HCT116 (cell line): ENCODE results near the gene IL25. TPM values are rescaled to one million over a fixed set of nuclear protein-coding genes. Genes with fewer than 3 reads are reported as not detected.

Source experiments
- ATAC-seq: fragments of 200-7000 bp; cut with Tn5 transposase; 2 replicates; pipeline ENCODE4 v1.9.1; 2020; ENCODE audit warnings: mild to moderate bottlenecking, moderate library complexity
- BruUV-seq: library from RNA; stranded (reverse); fragments of 400-500 nt; replicated peaks from 2 replicates; lab custom pipeline; 2021; lab: Mats Ljungman, UMichigan
- CTCF ChIA-PET: fragments of 300-600 bp; sonication (Branson Sonifier 250); formaldehyde crosslinking; loops from one replicate; lab custom pipeline; 2021; ENCODE audit warnings: antibody characterized with exemption; lab: Charles Lee
- POLR2A ChIA-PET: fragments of 300-600, 350-600 bp; sonication (Branson Sonifier 250); formaldehyde crosslinking; loops from one replicate; lab custom pipeline; 2021; ENCODE audit warnings: antibody characterized with exemption; lab: Charles Lee
- RAD21 ChIA-PET, 2 experiments: fragments of 300-600 bp; sonication (Branson Sonifier 250); formaldehyde crosslinking; loops; one replicate each; lab custom pipeline; 2023; ENCODE audit warnings: low total read pairs in 2 of 2; ENCODE audit not compliant: uncharacterized antibody in 2 of 2, unreplicated experiment in 2 of 2, low non-redundant PET in 1 of 2; lab: Charles Lee
- DNase-seq: peaks from one replicate; pipeline ENCODE4 v3.0.0-alpha.2; 2010; ENCODE audit warnings: low read depth, low spot score
- H2AFZ ChIP-seq: fragments of 200-600 bp; shearing (Covaris generic), sonication (generic); 2 replicates; pipeline ENCODE4 v1.6.1; 2017; ENCODE audit warnings: low read depth, mixed run types, mixed read lengths, antibody characterized with exemption, low read length; ENCODE audit not compliant: poor library complexity, severe bottlenecking
- H3K27ac ChIP-seq: 2 replicates; pipeline ENCODE4 v1.5.1; 2012; ENCODE audit warnings: low read depth, low read length
- H3K27me3 ChIP-seq: fragments of 200-600 bp; sonication (generic); 2 replicates; pipeline ENCODE4 v1.6.1; 2016; ENCODE audit warnings: mixed run types, low read length, mixed read lengths; ENCODE audit not compliant: insufficient read depth
- H3K36me3 ChIP-seq, 2 experiments: fragments of 200-500 bp in 1 of 2; fragments of 200-600 bp in 1 of 2; sonication (Bioruptor generic) in 1 of 2; sonication (generic) in 1 of 2; 2 replicates each; pipeline versions ENCODE4 v1.5.1 to v1.6.1; 2014 to 2016; ENCODE audit warnings: low read length in 2 of 2, inconsistent platforms in 1 of 2, mixed read lengths in 1 of 2, mixed run types in 1 of 2; ENCODE audit not compliant: insufficient read depth in 2 of 2, control insufficient read depth in 1 of 2
- H3K4me1 ChIP-seq, 2 experiments: fragments of 200-600 bp in 1 of 2; sonication (generic) in 1 of 2; 2 replicates each; pipeline versions ENCODE4 v1.5.1 to v1.6.1; 2012 to 2017; ENCODE audit warnings: low read length in 2 of 2, inconsistent platforms in 1 of 2, mild to moderate bottlenecking in 1 of 2, mixed read lengths in 1 of 2, mixed run types in 1 of 2, moderate library complexity in 1 of 2; ENCODE audit not compliant: insufficient read depth in 2 of 2, control insufficient read depth in 1 of 2
- H3K4me2 ChIP-seq: fragments of 200-600 bp; sonication (generic); 2 replicates; pipeline ENCODE4 v1.6.1; 2017; ENCODE audit warnings: mixed run types, low read length, mixed read lengths
- H3K4me3 ChIP-seq, 2 experiments: fragments of 200-600 bp in 1 of 2; sonication (generic) in 1 of 2; replicated peaks in 1 of 2; 2 replicates each; pipeline ENCODE4 v1.5.1; 2011 to 2016; ENCODE audit warnings: low read length in 2 of 2, control low read depth in 1 of 2, low read depth in 1 of 2, mild to moderate bottlenecking in 1 of 2, mixed read lengths in 1 of 2, mixed run types in 1 of 2
- H3K79me2 ChIP-seq: fragments of 200-600 bp; sonication (generic); 2 replicates; pipeline ENCODE4 v1.6.1; 2017; ENCODE audit warnings: mild to moderate bottlenecking, mixed run types, low read length, moderate library complexity, mixed read lengths; ENCODE audit not compliant: insufficient read depth
- H3K9ac ChIP-seq: fragments of 200-600 bp; sonication (generic); 2 replicates; pipeline ENCODE4 v1.6.1; 2016; ENCODE audit warnings: low read length, mixed read lengths
- H3K9me2 ChIP-seq: fragments of 200-600 bp; sonication (generic), shearing (Covaris generic); 2 replicates; pipeline ENCODE4 v1.6.1; 2017; ENCODE audit warnings: mixed run types, mild to moderate bottlenecking, moderate library complexity; ENCODE audit not compliant: insufficient read depth
- H3K9me3 ChIP-seq, 2 experiments: fragments of 200-500 bp in 1 of 2; fragments of 200-600 bp in 1 of 2; sonication (Bioruptor generic) in 1 of 2; sonication (generic) in 1 of 2; 2 replicates each; pipeline ENCODE4 v1.6.1; 2014 to 2017; ENCODE audit warnings: low read length in 2 of 2, mixed read lengths in 2 of 2, inconsistent platforms in 1 of 2, low read depth in 1 of 2, mild to moderate bottlenecking in 1 of 2, mixed run types in 1 of 2, moderate library complexity in 1 of 2; ENCODE audit not compliant: control insufficient read depth in 1 of 2, insufficient read depth in 1 of 2
- H4K20me1 ChIP-seq: fragments of 200-600 bp; sonication (generic), shearing (Covaris generic); 2 replicates; pipeline ENCODE4 v1.6.1; 2017; ENCODE audit warnings: mixed run types, mild to moderate bottlenecking, moderate library complexity; ENCODE audit not compliant: insufficient read depth
- CBX3 ChIP-seq: IDR thresholded peaks from 2 replicates; pipeline ENCODE4 v1.6.1; 2012; ENCODE audit warnings: low read depth
- CEBPB ChIP-seq: IDR thresholded peaks from 2 replicates; pipeline ENCODE4 v1.6.1; 2012; ENCODE audit warnings: low read depth
- EGR1 ChIP-seq: IDR thresholded peaks from 2 replicates; pipeline ENCODE4 v1.6.1; 2012; ENCODE audit warnings: low read depth
- ELF1 ChIP-seq: IDR thresholded peaks from 2 replicates; pipeline ENCODE4 v1.6.1; 2012; ENCODE audit warnings: low read depth, borderline replicate concordance
- EZH2 ChIP-seq: fragments of 200-600 bp; sonication (generic); IDR thresholded peaks from 2 replicates; pipeline ENCODE4 v1.6.1; 2017; ENCODE audit warnings: antibody characterized with exemption, mixed run types
- EZH2phosphoT487 ChIP-seq: fragments of 200-600 bp; IDR thresholded peaks from 2 replicates; pipeline ENCODE4 v1.6.1; 2018; ENCODE audit warnings: antibody characterized with exemption, borderline replicate concordance
- FOSL1 ChIP-seq: IDR thresholded peaks from 2 replicates; pipeline ENCODE4 v1.6.1; 2012; ENCODE audit warnings: low read depth
- POLR2A ChIP-seq: IDR thresholded peaks from 2 replicates; pipeline ENCODE4 v1.7.0; 2011; ENCODE audit warnings: borderline replicate concordance; ENCODE audit not compliant: insufficient read depth, insufficient read length; ENCODE audit errors: extremely low read depth
- POLR2AphosphoS5 ChIP-seq: IDR thresholded peaks from 2 replicates; pipeline ENCODE4 v1.6.1; 2011; ENCODE audit warnings: mild to moderate bottlenecking, low read depth, low read length, moderate library complexity
- RAD21 ChIP-seq: IDR thresholded peaks from 2 replicates; pipeline ENCODE4 v1.6.1; 2012; ENCODE audit warnings: low read depth, mild to moderate bottlenecking
- SP1 ChIP-seq: IDR thresholded peaks from 2 replicates; pipeline ENCODE4 v1.6.1; 2012; ENCODE audit warnings: low read depth
- SRF ChIP-seq: IDR thresholded peaks from 2 replicates; pipeline ENCODE4 v1.6.1; 2012; ENCODE audit warnings: low read depth
- YY1 ChIP-seq: IDR thresholded peaks from 2 replicates; pipeline ENCODE4 v1.6.1; 2011; ENCODE audit warnings: low read length, low read depth, moderate library complexity, mild to moderate bottlenecking; ENCODE audit not compliant: insufficient replicate concordance; ENCODE audit errors: extremely low read depth
- ZFX ChIP-seq: fragments of 450-650 bp; IDR thresholded peaks from 2 replicates; pipeline ENCODE4 v1.6.1; 2017
- ZNF274 ChIP-seq: fragments of 200-500 bp; sonication (Bioruptor generic); IDR thresholded peaks from 2 replicates; pipeline ENCODE4 v1.6.1; 2014; ENCODE audit warnings: mild to moderate bottlenecking, low read depth, low read length, inconsistent platforms
- intact Hi-C: fragments of 100-400 bp; cut with micrococcal nuclease; formaldehyde crosslinking; loops from 2 replicates; pipeline ENCODE4 v1.10.0; 2022
- total RNA-seq: library from RNA; stranded (reverse); gene quantifications from one replicate; pipeline ENCODE4 v1.2.1, GENCODE V29; 2021; ENCODE audit not compliant: unreplicated experiment
- TF ChIP-seq, protein P1 (sequence below): IDR thresholded peaks from 2 replicates; pipeline ENCODE4 v1.6.1; 2012
- TF ChIP-seq, protein P2 (sequence below): IDR thresholded peaks from 2 replicates; pipeline ENCODE4 v1.6.1; 2012
- TF ChIP-seq, protein P3 (sequence below), 3 experiments: fragments of 200-600 bp in 1 of 3; sonication (generic) in 1 of 3; IDR thresholded peaks in 2 of 3; conservative IDR thresholded peaks in 1 of 3; 2 replicates each; pipeline ENCODE4 v1.5.1; 2012 to 2017; ENCODE audit warnings: low read depth in 2 of 3, low read length in 2 of 3, antibody characterized with exemption in 1 of 3, borderline replicate concordance in 1 of 3, control low read depth in 1 of 3, mild to moderate bottlenecking in 1 of 3, mixed read lengths in 1 of 3, mixed run types in 1 of 3, moderate library complexity in 1 of 3; ENCODE audit not compliant: insufficient read depth in 1 of 3

IL25 gene
- total RNA-seq, 1 experiment from 2014 or later: not detected

DNA sequence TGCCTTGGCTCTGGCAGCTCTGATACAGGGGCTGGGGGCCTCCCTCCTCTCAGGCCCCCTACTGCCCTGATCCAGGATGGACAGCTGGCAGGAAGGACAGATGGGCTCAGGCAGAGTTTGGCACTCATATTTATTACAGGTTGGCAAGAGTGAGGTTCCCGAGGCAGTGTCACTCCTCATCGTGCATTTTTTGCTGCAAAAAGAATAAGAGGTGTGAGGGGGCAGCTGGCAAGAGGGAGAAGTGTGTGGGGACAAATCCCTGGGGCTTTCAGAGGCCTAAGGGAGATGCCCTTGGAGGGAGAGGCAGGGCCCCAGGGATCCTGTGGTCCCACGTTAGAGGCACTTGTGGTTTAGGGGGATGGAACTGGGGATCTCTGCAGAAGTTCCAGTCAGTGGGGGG, 9.3 kb downstream of the IL25 start (continued):
- TF ChIP-seq ELF1 (no peak), POLR2A (no peak), EGR1 (no peak), CEBPB (no peak), FOSL1 (no peak), EZH2 (no peak), POLR2AphosphoS5 (no peak), CBX3 (no peak), EZH2phosphoT487 (no peak)
- TF ChIP-seq, protein P1, sequence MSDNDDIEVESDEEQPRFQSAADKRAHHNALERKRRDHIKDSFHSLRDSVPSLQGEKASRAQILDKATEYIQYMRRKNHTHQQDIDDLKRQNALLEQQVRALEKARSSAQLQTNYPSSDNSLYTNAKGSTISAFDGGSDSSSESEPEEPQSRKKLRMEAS: no peak
- TF ChIP-seq, protein P2, sequence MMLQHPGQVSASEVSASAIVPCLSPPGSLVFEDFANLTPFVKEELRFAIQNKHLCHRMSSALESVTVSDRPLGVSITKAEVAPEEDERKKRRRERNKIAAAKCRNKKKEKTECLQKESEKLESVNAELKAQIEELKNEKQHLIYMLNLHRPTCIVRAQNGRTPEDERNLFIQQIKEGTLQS: no peak

- H3K9me2 ChIP-seq: no peaks in the 10 kb centered on the region
- no peak overlapping the region for H3K4me3 ChIP-seq
- RAD21 ChIA-PET: no interaction called here
- H3K27ac ChIP-seq: no peak overlapping the region
- intact Hi-C loops: loop anchor here (5.0 kb wide), 1 partner anchor 260 kb away; no protein-coding TSS in a partner anchor
- POLR2A ChIA-PET: no interaction called here
- ATAC-seq: no peak
- no peak overlapping the region for H3K4me2 ChIP-seq
- no TSS peak for BruUV-seq
- no peaks in the 10 kb centered on the region for H4K20me1 ChIP-seq
- H3K27me3 ChIP-seq: 0 out of 2 replicates have a peak, but pooled peaks cover 6% of the 10 kb centered on the region
- no peaks in the 10 kb centered on the region for H3K36me3 ChIP-seq
- CTCF ChIA-PET: interaction anchor here (1.0 kb wide), 1 partner anchor 262 kb away, joined by 3 read pairs; no protein-coding TSS in a partner anchor
- TF ChIP-seq ELF1: no peak
- no peak for TF ChIP-seq SRF
- no peak for TF ChIP-seq EZH2
- TF ChIP-seq ZFX: no peak
- no peak for TF ChIP-seq CBX3
- no peak for TF ChIP-seq ZNF274
- TF ChIP-seq YY1: no peak
- no peak for TF ChIP-seq RAD21
- TF ChIP-seq SP1: no peak
- no peak for TF ChIP-seq POLR2AphosphoS5
- TF ChIP-seq EGR1: no peak
- TF ChIP-seq, protein P3, sequence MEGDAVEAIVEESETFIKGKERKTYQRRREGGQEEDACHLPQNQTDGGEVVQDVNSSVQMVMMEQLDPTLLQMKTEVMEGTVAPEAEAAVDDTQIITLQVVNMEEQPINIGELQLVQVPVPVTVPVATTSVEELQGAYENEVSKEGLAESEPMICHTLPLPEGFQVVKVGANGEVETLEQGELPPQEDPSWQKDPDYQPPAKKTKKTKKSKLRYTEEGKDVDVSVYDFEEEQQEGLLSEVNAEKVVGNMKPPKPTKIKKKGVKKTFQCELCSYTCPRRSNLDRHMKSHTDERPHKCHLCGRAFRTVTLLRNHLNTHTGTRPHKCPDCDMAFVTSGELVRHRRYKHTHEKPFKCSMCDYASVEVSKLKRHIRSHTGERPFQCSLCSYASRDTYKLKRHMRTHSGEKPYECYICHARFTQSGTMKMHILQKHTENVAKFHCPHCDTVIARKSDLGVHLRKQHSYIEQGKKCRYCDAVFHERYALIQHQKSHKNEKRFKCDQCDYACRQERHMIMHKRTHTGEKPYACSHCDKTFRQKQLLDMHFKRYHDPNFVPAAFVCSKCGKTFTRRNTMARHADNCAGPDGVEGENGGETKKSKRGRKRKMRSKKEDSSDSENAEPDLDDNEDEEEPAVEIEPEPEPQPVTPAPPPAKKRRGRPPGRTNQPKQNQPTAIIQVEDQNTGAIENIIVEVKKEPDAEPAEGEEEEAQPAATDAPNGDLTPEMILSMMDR (IDR thresholded peaks at IDR 0.05 in 2 of 3, conservative IDR thresholded peaks at IDR 0.05 in 1 of 3; ENCODE audit: borderline replicate concordance in 1 of 3, insufficient read depth in 1 of 3, low read depth in 2 of 3, low read length in 2 of 3): no peak
- TF ChIP-seq, protein P2: no peak
- TF ChIP-seq EZH2phosphoT487: no peak
- no peaks in the 10 kb centered on the region for H3K4me1 ChIP-seq
- H3K9me3 ChIP-seq: no peaks in the 10 kb centered on the region
- H3K9ac ChIP-seq: no peak overlapping the region
- no peak for DNase-seq
- no peak overlapping the region for H2AFZ ChIP-seq
- H3K79me2 ChIP-seq: no peaks in the 10 kb centered on the region
Measured at GRCh38 chr14:23382276-23382675, 9.7 kb downstream of the IL25 start.
